Measurements from ENCODE around the gene ACTG1. TPM values are rescaled to one million over a fixed set of nuclear protein-coding genes. Genes with fewer than 3 reads are reported as not detected.
A peak's percentile ranks its signal among the peaks of the same experiment; 100 is the strongest.

The ACTG1 gene
- total RNA-seq, 4 donors from 2014 or later: 972 to 1,850 (median 1,126) TPM

GRCh38 chr17:81483085-81483861 lies 29.3 kb downstream of the ACTG1 start:
- H3K27ac ChIP-seq (replicated peaks in 1 of 4): peak overlapping the region in 1 of 4 donors; percentile 30

GRCh38 chr17:81482673-81483072 lies 29.9 kb downstream of the ACTG1 start:
- intact Hi-C loops (cut with DNase I): loop anchor here (2.0 to 5.0 kb wide), 3 partner anchors 80 to 190 kb away; no protein-coding TSS in a partner anchor

More at GRCh38 chr17:81483085-81483861, 29.3 kb downstream of the ACTG1 start:
- H3K36me3 ChIP-seq: no peaks in the 10 kb centered on the region
- H3K9me3 ChIP-seq: no peaks in the 10 kb centered on the region
- peak overlapping the region; percentile 46 to 61 (median 49) for H3K4me3 ChIP-seq
- no peak for DNase-seq (ENCODE audit: extremely low spot score)
- no peaks in the 10 kb centered on the region for H3K27me3 ChIP-seq
- no peak for TF ChIP-seq POLR2AphosphoS5 (IDR thresholded peaks at IDR 0.05)
- TF ChIP-seq EP300 (IDR thresholded peaks at IDR 0.05): no peak
- no peak for TF ChIP-seq CTCF (IDR thresholded peaks at IDR 0.05)
- no peak for TF ChIP-seq POLR2A (IDR thresholded peaks at IDR 0.05; ENCODE audit: low read depth)
- peaks cover 46 to 64% (median 60%) of the 10 kb centered on the region in 4 donors for H3K4me1 ChIP-seq
- intact Hi-C loops (cut with DNase I): loop anchor here (2.0 to 5.0 kb wide), 3 partner anchors 81 to 191 kb away; no protein-coding TSS in a partner anchor
- WGBS: 54% methylated on average over 17 of the region's 29 CpGs

GRCh38 chr17:81481815-81482505 lies 30.6 kb downstream of the ACTG1 start:
- intact Hi-C loops (cut with DNase I): loop anchor here (2.0 to 5.0 kb wide), 3 partner anchors 80 to 190 kb away; no protein-coding TSS in a partner anchor
- peak overlapping the region; percentile 53 to 67 (median 60) for H3K4me3 ChIP-seq
- H3K4me1 ChIP-seq: peaks cover 38 to 54% (median 51%) of the 10 kb centered on the region in 4 donors
- H3K27me3 ChIP-seq: no peaks in the 10 kb centered on the region
- WGBS: 63% methylated on average over 11 of the region's 18 CpGs
- DNase-seq (ENCODE audit: extremely low spot score): no peak
- H3K36me3 ChIP-seq: no peaks in the 10 kb centered on the region
- H3K9me3 ChIP-seq: no peaks in the 10 kb centered on the region
- peak overlapping the region; percentile 55 to 67 (median 64) for H3K27ac ChIP-seq (replicated peaks in 1 of 4)
- TF ChIP-seq CTCF (IDR thresholded peaks at IDR 0.05) (no peak), POLR2AphosphoS5 (IDR thresholded peaks at IDR 0.05) (no peak), POLR2A (IDR thresholded peaks at IDR 0.05; ENCODE audit: low read depth) (no peak), EP300 (IDR thresholded peaks at IDR 0.05) (no peak)

More at GRCh38 chr17:81482673-81483072, 29.9 kb downstream of the ACTG1 start:
- 85% methylated on average over 11 of the region's 11 CpGs for WGBS
- no peak for TF ChIP-seq CTCF (IDR thresholded peaks at IDR 0.05)
- TF ChIP-seq POLR2AphosphoS5 (IDR thresholded peaks at IDR 0.05): no peak
- TF ChIP-seq POLR2A (IDR thresholded peaks at IDR 0.05; ENCODE audit: low read depth): no peak
- Histone ChIP-seq H3K27ac (replicated peaks in 1 of 4) (peak overlapping the region in 1 of 4 donors; percentile 30), H3K27me3 (no peaks in the 10 kb centered on the region), H3K4me1 (peaks cover 44 to 61% (median 56%) of the 10 kb centered on the region in 4 donors), H3K9me3 (no peaks in the 10 kb centered on the region), H3K4me3 (no peak overlapping the region), H3K36me3 (no peaks in the 10 kb centered on the region)
- no peak for DNase-seq (ENCODE audit: extremely low spot score)

GRCh38 chr17:81481073-81481799 lies 31.4 kb downstream of the ACTG1 start:
- intact Hi-C loops (cut with DNase I): loop anchor here (5.0 kb wide), 2 partner anchors 79 to 189 kb away; no protein-coding TSS in a partner anchor
- no peak for TF ChIP-seq EP300 (IDR thresholded peaks at IDR 0.05)
- TF ChIP-seq POLR2A (IDR thresholded peaks at IDR 0.05; ENCODE audit: low read depth): no peak
- TF ChIP-seq POLR2AphosphoS5 (IDR thresholded peaks at IDR 0.05): peak in 1 of 2 donors; percentile 50
- peak overlapping the region; percentile 55 to 67 (median 64) for H3K27ac ChIP-seq (replicated peaks in 1 of 4)
- no peaks in the 10 kb centered on the region for H3K9me3 ChIP-seq
- H3K4me3 ChIP-seq: peak overlapping the region; percentile 53 to 67 (median 60)
- DNase-seq (ENCODE audit: extremely low spot score): no peak
- peaks cover 38 to 54% (median 51%) of the 10 kb centered on the region in 4 donors for H3K4me1 ChIP-seq
- no peaks in the 10 kb centered on the region for H3K27me3 ChIP-seq
- H3K36me3 ChIP-seq: no peaks in the 10 kb centered on the region
- 12% methylated on average over 17 of the region's 94 CpGs for WGBS

Data from esophagus muscularis mucosa (tissue), 4 donors.